Retinal pigment epithelial cell (primary cell): ENCODE data around the gene MATCAP1.

Experiments used
- DNase-seq: peaks from one replicate; pipeline ENCODE4 v3.0.0-alpha.2; 2010; ENCODE audit warnings: low read depth
- H3K4me3 ChIP-seq: 2 replicates; pipeline ENCODE4 v1.5.1; 2011; ENCODE audit warnings: mild to moderate bottlenecking, low read length, control low read depth, moderate library complexity
- CTCF ChIP-seq: conservative IDR thresholded peaks from 2 replicates; pipeline ENCODE4 v1.5.1; 2011; ENCODE audit warnings: low read depth, low read length, control low read depth, inconsistent platforms

Gene MATCAP1

GRCh38 chr16:67148221-67148620 is 35.5 kb downstream of the MATCAP1 start:
- DNase-seq: no peak
- H3K4me3 ChIP-seq: no peak overlapping the region
- TF ChIP-seq CTCF: no peak

- DNase-seq: no peak
- no peak for TF ChIP-seq CTCF
- H3K4me3 ChIP-seq: no peak overlapping the region
These were observed 36.2 kb downstream of the MATCAP1 start for GRCh38 chr16:67147437-67148140.

- DNase-seq: no peak
- TF ChIP-seq CTCF: no peak
- H3K4me3 ChIP-seq: no peak overlapping the region
These were observed 37.0 kb downstream of the MATCAP1 start for GRCh38 chr16:67146523-67147357.

- no peak overlapping the region for H3K4me3 ChIP-seq
- no peak for DNase-seq
- TF ChIP-seq CTCF: no peak
These were observed 38.0 kb downstream of the MATCAP1 start for GRCh38 chr16:67145746-67146145.

GRCh38 chr16:67144943-67145342 is 38.8 kb downstream of the MATCAP1 start:
- no peak for TF ChIP-seq CTCF
- no peak overlapping the region for H3K4me3 ChIP-seq
- no peak for DNase-seq

GRCh38 chr16:67142342-67142741 is 41.4 kb downstream of the MATCAP1 start:
- no peak for DNase-seq
- no peak for TF ChIP-seq CTCF
- H3K4me3 ChIP-seq: no peak overlapping the region

- TF ChIP-seq CTCF: no peak
- DNase-seq: no peak
- no peak overlapping the region for H3K4me3 ChIP-seq
These were observed 42.4 kb downstream of the MATCAP1 start for GRCh38 chr16:67141391-67141790.
